NCI-H446 treated with DMSO at 0.1 percent for 48 hours (cell line): ENCODE measurements around the gene IQCB1.
"Not testable (repeated sequence)": the region's sequence is repeated elsewhere in the genome, so short reads cannot be mapped to it uniquely, and the experiment has no call there.

Source experiments
- DNase-seq: peaks from one replicate; lab custom pipeline; 2025; lab: John Stamatoyannopoulos, UW

The IQCB1 gene

DNA sequence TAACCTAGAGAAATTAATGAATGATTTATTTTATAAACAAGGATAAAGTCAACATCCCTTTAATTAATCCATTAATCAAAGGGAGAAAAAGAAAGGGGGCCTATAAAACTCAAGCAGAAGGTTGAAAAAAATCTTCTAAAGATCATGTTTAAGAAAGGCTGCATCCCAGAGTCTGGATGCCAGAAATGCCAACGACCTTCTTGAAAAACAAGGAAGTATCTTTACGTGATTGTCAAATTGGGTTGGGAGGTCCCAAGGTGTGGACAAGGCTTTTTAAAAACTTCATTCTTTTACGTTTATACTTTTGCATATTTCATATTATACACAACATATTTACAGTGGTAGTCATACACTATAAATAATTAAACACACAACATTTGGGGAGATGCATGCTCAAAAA is 86.9 kb downstream of the IQCB1 start:
- DNase-seq: no peak

DNA sequence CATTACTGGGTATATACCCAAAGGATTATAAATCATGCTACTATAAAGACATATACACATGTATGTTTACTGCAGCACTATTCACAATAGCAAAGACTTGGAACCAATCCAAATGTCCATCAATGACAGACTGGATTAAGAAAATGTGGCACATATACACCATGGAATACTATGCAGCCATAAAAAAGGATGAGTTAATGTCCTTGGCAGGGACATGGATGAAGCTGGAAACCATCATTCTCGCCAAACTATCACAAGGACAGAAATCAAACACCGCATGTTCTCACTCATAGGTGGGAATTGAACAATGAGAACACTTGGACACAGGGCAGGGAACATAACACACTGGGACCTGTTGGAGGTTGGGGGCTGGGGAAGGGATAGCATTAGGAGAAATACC is 91.8 kb downstream of the IQCB1 start:
- not testable (repeated sequence) for DNase-seq

DNA sequence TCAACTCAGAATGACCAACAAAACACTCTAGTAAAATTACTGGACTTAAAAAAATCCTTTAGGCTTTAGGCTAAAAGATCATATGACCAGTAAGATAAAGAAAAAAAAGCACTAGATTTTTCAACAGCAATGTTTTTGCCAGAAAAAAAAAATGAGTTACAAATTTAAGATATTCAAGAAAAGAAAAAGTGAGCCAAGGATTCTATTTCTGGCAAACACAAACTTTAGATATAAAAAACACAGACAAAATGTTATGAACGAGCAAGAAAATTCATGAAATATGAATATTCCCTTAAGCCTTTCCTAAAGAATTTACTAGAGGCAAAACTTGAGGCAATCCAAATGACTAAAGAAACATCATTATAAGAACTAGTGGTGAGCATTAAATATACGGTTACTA is 94.0 kb downstream of the IQCB1 start:
- no peak for DNase-seq

DNA sequence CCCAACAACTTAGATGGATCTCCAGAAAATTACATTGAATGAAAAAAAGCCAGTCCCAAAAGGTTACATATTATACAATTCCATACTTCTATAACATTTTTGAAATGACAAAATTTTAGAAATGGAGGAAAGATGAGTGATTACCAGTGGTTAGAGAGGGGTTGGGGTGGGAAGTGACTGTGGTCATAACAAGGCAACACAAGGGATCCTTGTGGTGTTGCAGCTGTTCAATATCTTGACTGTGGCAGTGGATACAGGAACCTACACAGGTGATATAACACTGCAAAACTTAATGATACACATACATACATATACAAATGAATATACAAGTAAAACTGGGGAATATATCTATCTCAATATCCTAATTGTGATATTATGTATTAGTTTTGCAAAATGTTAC is 95.0 kb downstream of the IQCB1 start:
- no peak for DNase-seq

DNA sequence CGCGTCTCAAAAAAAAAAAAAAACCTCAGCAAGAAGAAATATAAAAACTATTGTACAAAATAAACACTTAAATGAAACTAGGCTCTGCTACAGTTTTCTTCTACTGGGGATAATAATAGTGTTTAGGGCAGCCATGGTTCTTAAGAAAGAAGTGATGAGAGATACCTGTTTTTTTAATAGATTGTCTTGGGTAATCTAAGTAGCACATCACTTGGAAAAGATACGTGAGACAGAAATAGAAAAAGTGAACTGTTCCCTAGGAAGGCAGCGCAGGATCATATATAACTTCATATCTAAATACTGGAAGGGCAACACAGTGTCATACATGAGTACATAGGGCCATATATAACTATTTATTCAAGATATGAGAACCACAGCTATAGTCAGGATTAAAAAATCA is 97.2 kb downstream of the IQCB1 start:
- DNase-seq: no peak

DNA sequence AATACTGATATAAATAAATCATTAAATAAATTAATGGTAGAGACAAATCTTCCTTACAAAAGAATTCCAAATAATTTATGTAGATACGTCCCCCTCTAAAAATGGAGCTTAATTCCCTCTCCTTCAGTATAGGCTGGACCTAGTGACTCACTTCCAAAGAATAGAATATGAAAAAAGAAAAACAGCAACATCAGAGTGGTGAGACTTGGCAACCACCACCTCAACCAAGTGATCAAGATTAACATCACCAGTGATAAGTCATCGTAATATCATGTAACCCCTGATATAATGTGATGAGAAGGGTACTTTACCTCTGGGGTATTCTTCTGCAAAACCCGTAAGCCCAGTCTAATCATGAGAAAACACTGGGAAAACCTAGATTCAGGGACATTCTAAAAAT is 98.7 kb downstream of the IQCB1 start:
- no peak for DNase-seq

DNA sequence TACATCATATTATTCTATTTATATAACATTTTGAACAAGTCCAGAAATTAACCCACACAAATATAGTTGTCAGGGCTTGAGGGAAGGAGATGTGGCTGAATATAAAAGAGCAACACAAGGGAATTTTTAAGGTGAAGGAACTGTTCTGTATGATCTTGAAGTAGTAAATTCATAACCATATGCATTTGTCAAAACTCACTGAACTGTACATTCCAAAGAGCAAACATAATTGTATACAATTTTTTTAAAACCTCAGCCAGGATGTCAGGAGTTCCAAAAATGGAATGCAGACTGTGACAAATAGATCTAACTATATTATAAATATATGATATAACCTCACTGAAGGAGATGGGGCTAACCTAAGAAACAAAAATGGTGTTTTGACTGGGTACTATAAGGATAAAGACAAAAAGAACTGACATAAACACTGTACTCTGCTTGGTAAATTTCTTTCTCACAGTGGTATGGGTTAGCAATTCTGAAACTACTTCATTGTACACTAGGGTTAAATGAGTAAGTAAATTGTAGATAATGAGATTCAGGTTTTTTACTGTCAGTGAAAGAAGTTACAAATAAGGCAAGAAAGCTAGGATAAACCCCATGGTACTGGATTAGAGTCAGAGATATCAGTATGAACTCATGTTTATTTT is 99.7 kb downstream of the IQCB1 start:
- DNase-seq: no peak

DNA sequence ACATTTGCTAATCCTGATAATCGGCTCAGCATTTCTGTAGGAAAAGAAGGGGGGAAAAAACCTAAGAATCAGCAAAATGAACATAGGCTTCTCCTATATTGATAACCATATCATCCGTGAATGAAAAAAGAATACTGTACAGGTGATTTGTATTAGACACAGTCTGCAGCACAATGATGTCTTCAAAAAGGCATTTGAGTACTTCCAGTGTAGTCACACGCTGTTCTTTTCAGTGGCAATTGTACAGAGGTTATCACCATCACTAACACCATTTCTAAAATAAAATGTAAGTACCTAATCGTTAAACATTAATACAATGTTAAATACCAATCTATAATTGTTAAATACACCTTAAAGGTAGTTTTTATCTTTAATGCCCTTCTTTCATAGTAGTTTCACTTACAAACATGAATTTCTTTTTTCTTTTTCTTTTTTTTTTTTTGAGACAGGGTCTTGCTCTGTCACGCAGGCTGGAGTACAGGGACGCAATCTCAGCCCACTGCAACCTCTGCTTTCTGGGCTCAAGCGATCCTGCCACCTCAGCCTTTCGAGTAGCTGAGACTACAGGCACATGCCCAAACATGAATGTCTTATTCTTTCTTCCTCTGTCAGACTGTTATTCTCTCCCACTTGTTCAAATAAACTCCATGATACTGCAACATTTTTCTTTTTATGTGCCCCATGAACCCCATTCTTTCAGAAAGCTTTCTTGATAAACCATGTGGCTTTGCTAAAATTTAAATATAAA is 103.7 kb downstream of the IQCB1 start:
- no peak for DNase-seq

DNA sequence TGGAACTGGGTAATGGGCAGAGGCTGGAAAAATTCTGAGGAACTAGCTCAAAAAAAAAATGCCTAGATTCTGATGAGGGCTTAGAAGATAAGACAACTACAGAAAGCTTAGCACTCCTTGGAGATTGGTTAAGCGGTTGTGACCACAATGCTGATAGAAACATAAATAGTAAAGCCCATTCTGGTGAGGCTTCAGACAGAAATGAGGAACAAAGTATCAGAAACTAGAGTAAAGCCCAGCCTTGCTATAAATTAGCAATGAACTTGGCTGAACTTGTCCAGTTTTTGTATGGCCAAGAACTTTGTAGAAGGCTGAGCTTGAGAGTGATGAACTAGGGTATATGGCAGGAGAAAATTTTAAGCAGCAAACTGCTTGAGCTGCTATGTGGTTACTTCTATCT is 110.7 kb downstream of the IQCB1 start:
- DNase-seq: no peak

DNA sequence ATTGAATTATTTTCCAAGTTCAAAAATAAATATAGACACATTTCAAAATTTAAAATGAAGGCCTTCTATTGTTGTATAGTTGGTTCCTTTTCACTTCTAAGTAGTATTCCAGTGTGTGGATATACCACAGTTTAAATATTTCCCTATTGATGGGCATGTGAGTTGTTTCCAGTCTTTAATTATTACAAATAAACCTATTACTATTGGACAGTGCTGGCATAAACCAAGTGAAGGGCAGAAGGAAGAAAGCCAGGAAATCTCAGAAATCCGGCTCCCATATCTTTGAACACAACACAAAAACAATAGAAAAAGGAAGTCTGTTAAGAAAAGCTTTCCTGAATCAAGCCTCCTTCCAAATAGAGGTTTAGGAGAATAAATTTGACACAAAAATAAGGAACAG is 111.4 kb downstream of the IQCB1 start:
- DNase-seq: no peak

DNA sequence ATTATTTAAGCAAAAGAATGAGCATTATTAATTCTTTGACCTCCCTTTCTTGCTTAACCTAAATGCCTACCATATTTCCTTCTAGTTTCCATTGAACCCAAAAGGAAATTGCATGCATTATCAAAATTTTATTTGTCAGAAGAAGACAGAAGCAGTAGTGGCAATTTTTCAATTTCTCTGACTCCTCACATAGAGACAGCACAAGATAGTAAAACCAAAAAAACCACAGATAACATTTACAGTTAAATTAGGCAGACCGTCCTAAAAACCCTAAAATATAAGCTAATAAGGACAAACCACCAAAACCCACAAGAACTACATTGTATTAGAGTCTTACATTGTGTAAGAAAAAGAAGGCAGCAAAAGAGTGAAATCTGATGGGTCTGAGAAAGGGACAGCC is 112.4 kb downstream of the IQCB1 start:
- no peak for DNase-seq

DNA sequence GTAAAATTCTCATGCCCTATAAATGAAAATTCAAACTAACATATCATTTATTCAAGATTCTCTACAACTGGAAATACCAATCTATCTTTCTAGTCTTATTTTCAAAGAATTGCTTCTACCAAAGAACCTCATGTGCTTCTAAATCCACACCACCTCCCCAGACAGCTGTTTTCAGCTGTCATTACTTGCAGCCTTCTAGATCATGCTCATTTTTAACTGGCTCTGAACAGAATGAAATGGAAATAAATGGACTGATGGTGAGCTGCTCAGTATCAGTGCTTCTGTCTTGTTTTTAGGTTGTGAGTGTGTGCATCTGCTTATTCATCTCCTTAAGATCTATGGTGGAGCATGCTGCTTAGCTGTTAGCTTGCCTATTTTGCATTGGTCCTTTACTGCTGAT is 114.7 kb downstream of the IQCB1 start:
- no peak for DNase-seq
